ENCODE results near the gene SEBOX. TPM values are rescaled to one million over a fixed set of nuclear protein-coding genes. Genes with fewer than 3 reads are reported as not detected.

SEBOX gene
- total and polyA plus RNA-seq, 2 experiments from 2014 or later = 0.44 TPM; not detected in 1

GRCh38 chr17:28379814-28380801 lies 15.1 kb upstream of the SEBOX start:
- Histone ChIP-seq H3K4me3 (no peak overlapping the region), H3K4me1 (ENCODE audit: low read depth) (no peaks in the 10 kb centered on the region), H3K9me3 (ENCODE audit: low read depth) (no peaks in the 10 kb centered on the region), H3K27ac (no peak overlapping the region), H3K27me3 (peaks cover 59% of the 10 kb centered on the region), H3K36me3 (no peaks in the 10 kb centered on the region)
- peak in 1 of 2 donors; percentile 88 for DNase-seq (ENCODE audit: low read depth in 1 of 2, low spot score in 1 of 2)
- no peak for TF ChIP-seq CTCF (IDR thresholded peaks at IDR 0.05; ENCODE audit: low read depth, low read length)

- no peak overlapping the region for H3K4me3 ChIP-seq
- peaks cover 12% of the 10 kb centered on the region for H3K4me1 ChIP-seq (ENCODE audit: low read depth)
- H3K9me3 ChIP-seq (ENCODE audit: low read depth) = no peaks in the 10 kb centered on the region
- no peak for DNase-seq (ENCODE audit: low read depth in 1 of 2, low spot score in 1 of 2)
- peaks cover 16% of the 10 kb centered on the region for H3K27me3 ChIP-seq
- no peaks in the 10 kb centered on the region for H3K36me3 ChIP-seq
- TF ChIP-seq CTCF (IDR thresholded peaks at IDR 0.05; ENCODE audit: low read depth, low read length) = no peak
- no peak overlapping the region for H3K27ac ChIP-seq
These were observed 7.9 kb upstream of the SEBOX start for GRCh38 chr17:28372945-28373274.

- no peak for TF ChIP-seq CTCF (IDR thresholded peaks at IDR 0.05; ENCODE audit: low read depth, low read length)
- DNase-seq (ENCODE audit: low read depth in 1 of 2, low spot score in 1 of 2) = peak in 1 of 2 donors; percentile 49
- H3K27me3 ChIP-seq = peaks cover 16% of the 10 kb centered on the region
- no peaks in the 10 kb centered on the region for H3K36me3 ChIP-seq
- no peaks in the 10 kb centered on the region for H3K9me3 ChIP-seq (ENCODE audit: low read depth)
- H3K27ac ChIP-seq = no peak overlapping the region
- peak overlapping the region; percentile 22 for H3K4me3 ChIP-seq
- H3K4me1 ChIP-seq (ENCODE audit: low read depth) = peaks cover 12% of the 10 kb centered on the region
These were observed 7.4 kb upstream of the SEBOX start for GRCh38 chr17:28372203-28372944.

GRCh38 chr17:28371245-28372202 lies 6.5 kb upstream of the SEBOX start, which contains the start of gene SARM1:
Gene SARM1 (plus strand): TSS chr17:28371694. CDS start chr17:28372033, 339 bp downstream.
- Histone ChIP-seq H3K27me3 (peaks cover 16% of the 10 kb centered on the region), H3K4me1 (ENCODE audit: low read depth) (peaks cover 12% of the 10 kb centered on the region), H3K27ac (peak within 1 kb of the TSS; percentile 77), H3K36me3 (no peaks in the 10 kb centered on the region), H3K9me3 (ENCODE audit: low read depth) (no peaks in the 10 kb centered on the region), H3K4me3 (peak within 1 kb of the TSS; percentile 22)
- DNase-seq (ENCODE audit: low read depth in 1 of 2, low spot score in 1 of 2) = peak; percentile 95 to 97
- no peak for TF ChIP-seq CTCF (IDR thresholded peaks at IDR 0.05; ENCODE audit: low read depth, low read length)

GRCh38 chr17:28370744-28371103 lies 5.7 kb upstream of the SEBOX start:
- Histone ChIP-seq H3K27me3 (peaks cover 16% of the 10 kb centered on the region), H3K36me3 (no peaks in the 10 kb centered on the region), H3K27ac (peak overlapping the region; percentile 77), H3K9me3 (ENCODE audit: low read depth) (no peaks in the 10 kb centered on the region), H3K4me3 (no peak overlapping the region), H3K4me1 (ENCODE audit: low read depth) (peaks cover 12% of the 10 kb centered on the region)
- no peak for DNase-seq (ENCODE audit: low read depth in 1 of 2, low spot score in 1 of 2)
- TF ChIP-seq CTCF (IDR thresholded peaks at IDR 0.05; ENCODE audit: low read depth, low read length) = no peak
